SIG-M5 treated with dmso at 0.1 percent for 504 hours (cell line): ENCODE data around the gene CELA3A.
"Not testable (repeated sequence)": the region's sequence is repeated elsewhere in the genome, so short reads cannot be mapped to it uniquely, and the experiment has no call there.

Source experiments
- DNase-seq: peaks from one replicate; lab custom pipeline; 2025; ENCODE audit not compliant: unreplicated experiment; lab: John Stamatoyannopoulos, UW

Gene CELA3A

DNA sequence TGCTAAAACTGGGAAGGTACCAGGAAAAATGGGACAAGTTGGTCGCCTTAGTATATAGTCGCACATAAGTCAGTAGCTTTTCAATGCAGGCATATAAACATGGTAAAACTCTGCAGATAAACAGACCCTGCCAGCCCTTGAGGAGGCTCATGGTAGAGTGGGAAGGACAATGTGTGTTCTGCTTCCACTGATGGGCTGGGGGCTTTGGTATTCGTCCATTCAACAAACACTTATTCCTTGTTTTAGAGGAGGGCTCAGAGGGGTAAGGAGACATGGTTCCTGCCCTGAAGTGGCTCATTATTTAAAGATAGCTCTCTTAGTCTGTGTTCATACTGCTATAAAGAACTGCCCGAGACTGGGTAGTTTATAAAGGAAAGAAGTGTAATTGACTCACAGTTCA lies 11.3 kb downstream of the CELA3A start:
- DNase-seq = not testable (repeated sequence)

DNA sequence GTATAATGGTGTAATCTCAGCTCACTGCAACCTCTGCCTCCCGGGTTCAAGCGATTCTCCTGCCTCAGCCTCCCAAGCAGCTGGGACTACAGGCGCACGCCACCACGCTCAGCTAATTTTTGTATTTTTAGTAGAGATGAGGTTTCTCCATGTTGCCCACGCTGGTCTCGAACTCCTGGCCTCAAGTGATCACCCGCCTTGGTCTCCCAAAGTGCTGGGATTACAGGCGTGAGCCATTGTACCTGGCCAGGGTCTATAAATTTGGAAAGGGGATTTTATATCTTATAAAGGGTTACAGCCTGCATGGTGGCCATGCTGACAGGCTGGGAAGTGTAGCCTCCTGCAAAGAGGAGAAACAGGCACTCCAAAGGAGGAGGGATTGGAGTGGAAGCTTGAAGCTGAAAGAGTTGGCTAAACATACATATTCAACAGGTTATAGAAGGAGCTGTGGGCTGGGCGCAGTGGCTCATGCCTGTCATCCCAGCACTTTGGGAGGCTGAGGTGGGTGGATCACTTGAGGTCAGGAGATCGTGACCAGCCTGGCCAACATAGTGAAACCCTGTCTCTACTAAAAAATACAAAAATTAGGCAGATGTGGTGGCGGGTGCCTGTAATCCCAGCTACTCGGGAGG lies 13.2 kb downstream of the CELA3A start:
- not testable (repeated sequence) for DNase-seq

DNA sequence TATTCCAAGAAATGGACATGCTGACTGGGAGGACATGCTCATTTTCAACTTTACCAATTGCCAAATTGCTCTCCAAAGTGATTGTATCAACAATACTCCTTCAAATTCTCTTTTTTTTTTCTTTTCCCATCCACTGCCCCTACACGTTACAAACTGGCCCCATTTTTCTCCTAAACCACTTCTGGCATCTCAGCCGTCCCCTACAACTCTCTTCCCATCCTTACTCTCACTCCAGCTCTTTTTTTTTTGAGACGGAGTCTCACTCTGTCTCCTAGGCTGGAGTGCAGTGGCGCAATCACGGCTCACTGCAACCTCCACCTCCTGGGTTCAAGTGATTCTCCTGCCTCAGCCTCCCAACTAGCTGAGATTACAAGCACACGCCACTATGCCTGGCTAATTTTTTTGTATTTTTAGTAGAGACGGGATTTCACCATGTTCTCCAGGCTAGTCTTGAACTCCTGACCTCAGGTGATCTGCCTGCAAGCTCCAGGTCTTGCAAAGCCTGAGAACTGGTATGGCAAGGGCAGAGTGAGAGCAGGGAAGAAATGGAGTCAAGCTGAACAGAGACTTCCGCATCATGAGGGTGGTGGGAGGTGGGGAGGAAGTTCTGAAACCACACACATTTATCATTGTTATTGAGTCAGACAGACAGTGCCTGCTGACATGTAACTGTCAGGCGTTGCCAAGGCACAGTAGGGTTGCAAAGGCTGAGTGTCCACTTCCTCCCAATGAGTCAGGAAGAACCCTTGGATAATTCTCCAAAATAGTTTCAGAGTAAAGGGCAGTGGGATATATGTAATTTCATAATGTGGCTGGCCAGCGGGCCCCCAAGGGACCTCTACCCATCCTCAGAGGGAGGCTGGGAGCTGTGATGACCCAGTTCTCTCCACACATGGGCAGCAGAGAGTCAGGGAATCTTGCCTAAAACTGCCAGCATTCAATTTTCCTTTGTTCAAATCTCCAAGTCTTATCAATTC lies 17.4 kb downstream of the CELA3A start:
- DNase-seq = peak; percentile 89

DNA sequence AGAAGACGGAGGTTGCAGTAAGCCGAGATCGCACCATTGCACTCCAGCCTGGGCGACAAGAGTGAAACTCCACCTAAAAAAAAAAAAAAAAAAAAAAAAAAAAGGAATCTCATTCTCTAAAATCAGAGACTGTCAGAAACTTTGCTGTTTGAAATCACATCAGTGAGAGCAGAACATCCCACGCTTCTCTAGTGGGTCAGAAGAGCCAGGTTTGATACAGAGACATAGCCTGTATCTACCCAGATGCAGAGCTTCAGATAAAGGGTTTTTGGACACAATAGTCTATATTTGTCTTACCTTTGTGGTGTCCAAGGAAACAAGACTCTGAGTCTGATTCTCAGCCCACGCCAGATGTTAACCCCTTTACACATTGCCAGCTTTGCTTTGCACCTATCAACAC lies 19.6 kb downstream of the CELA3A start:
- no peak for DNase-seq

DNA sequence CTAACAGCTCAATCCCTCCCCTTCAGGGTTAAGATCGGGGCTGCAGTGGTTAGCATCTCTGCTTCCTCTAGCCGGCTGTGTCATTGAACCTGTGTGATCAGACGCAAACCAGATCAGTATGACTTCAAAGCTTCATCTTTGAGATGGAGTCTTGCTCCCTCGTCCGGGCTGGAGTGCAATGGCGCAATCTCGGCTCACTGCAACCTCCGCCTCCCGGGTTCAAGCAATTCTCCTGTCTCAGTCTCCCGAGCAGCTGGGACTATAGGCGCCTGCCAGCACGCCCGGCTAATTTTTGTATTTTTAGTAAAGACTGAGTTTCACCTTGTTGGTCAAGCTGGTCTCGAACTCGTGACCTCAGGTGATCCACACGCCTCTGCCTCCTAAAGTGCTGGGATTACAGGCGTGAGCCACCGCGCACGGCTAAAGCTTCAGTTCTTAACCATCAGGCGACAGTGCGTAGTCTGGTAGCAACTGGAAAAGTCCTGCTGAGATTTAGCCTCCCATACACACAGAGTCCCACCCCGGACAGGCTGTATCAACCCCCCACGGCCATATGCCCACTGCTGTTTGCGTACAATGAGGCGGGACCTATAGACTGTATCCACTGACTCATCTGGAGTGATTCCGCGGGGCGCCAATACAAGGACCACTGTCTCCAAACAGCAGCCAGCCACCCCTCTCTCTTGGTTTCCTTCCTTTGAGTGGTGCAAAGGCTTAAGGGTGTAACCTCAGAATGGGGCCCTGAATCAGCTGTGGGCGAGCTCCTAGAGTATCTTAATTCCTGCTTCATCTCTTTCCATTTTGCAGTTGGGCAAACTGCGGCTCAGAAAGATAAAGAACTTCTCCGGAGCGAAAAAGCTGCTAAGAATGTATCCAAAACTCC lies 23.3 kb downstream of the CELA3A start:
- peak; percentile 90 for DNase-seq

- peak; percentile 90 for DNase-seq
These were observed 24.1 kb downstream of the CELA3A start for GRCh38 chr1:22025368-22026155.

GRCh38 chr1:22026924-22027289 lies 25.4 kb downstream of the CELA3A start:
- no peak for DNase-seq

DNA sequence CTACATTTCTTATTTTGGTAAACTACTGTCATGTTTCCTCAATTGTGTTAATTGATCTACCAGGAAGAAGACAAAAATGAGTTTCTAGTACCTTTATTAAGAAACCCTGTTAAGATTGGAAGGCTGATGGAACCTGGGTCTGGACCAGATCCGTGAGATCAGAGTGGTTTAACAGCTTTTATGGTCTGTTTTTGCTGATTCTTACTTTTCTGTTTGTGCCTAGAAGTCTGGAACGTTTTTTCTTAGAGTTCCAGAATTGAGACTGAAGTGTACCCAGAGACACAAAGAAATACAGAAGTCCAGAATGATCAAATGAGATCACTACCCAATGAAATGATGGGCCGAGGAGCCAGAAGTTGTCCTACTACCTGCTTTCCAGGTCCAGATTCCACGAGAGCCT lies 28.6 kb downstream of the CELA3A start:
- no peak for DNase-seq

GRCh38 chr1:22030473-22030872 lies 29.0 kb downstream of the CELA3A start:
- DNase-seq = no peak

- no peak for DNase-seq
These were observed 29.9 kb downstream of the CELA3A start for GRCh38 chr1:22031214-22031962.

GRCh38 chr1:22034834-22035233 lies 33.4 kb downstream of the CELA3A start:
- DNase-seq = not testable (repeated sequence)

- DNase-seq = no peak
These were observed 36.1 kb downstream of the CELA3A start for GRCh38 chr1:22037520-22037919.

DNA sequence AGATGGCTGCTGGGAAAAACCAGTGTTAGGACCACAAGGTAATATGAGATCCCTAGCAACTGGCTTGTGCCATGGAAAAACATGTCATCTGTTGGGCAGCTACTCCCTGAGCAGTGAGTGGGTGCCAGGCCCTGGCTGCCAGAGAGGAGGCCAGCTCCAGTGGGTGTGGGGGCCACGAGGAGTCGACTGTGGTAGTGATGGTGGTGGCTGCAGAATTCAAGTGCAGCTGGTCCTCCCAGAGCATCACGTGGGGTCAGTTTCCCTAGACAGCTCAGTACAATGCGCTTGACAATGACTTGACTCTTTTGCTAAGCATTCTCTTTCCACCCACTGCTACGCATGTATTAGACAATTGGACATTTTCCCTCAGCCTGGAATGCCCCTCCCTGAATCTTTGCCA lies 36.6 kb downstream of the CELA3A start:
- no peak for DNase-seq

GRCh38 chr1:22039594-22040285 lies 38.3 kb downstream of the CELA3A start:
- DNase-seq = peak; percentile 94

DNA sequence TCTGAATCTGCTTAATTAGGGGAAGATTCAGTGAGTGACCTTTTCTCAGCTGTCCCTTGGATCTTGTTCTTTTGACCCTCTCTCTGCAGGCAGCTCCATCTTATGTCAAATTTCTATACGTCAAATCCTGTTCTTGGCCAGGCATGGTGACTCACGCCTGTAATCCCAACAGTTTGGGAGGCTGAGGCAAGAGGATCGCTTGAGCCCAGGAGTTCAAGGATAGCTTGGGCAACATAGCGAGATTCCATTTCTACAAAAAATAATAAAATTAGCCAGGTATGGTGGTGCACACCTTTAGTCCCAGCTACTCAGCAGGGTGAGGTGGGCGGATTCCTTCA lies 38.8 kb downstream of the CELA3A start:
- DNase-seq = no peak

- no peak for DNase-seq
These were observed 40.0 kb downstream of the CELA3A start for GRCh38 chr1:22041505-22041904.

DNA sequence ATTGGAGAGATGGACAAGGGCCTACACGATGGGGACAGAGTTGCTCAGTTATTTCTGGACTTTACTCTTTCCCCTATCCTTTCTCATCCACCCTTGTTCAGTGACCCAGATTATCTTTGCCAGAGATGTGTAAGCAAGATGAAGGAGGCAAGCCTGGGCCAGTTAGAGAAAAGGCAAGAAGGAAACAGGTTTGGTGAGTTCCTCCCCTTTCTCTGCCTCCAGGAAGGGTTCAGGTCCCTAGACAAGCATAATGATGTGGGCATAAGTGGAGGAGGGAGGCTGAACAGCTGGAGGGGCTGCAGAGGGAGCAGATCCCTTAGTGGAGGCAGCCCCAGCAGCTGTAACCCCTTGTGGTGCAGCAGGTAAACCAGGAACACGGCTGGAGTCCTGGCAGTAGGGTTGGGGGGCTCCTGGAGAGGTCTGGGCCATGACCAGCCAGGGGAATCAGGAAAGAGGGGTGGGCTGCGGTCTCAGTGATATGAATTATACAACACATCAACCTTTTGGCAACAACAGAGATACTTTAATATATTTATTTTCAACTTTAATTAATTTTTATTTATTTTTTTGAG lies 41.8 kb downstream of the CELA3A start:
- DNase-seq = peak; percentile 11

DNA sequence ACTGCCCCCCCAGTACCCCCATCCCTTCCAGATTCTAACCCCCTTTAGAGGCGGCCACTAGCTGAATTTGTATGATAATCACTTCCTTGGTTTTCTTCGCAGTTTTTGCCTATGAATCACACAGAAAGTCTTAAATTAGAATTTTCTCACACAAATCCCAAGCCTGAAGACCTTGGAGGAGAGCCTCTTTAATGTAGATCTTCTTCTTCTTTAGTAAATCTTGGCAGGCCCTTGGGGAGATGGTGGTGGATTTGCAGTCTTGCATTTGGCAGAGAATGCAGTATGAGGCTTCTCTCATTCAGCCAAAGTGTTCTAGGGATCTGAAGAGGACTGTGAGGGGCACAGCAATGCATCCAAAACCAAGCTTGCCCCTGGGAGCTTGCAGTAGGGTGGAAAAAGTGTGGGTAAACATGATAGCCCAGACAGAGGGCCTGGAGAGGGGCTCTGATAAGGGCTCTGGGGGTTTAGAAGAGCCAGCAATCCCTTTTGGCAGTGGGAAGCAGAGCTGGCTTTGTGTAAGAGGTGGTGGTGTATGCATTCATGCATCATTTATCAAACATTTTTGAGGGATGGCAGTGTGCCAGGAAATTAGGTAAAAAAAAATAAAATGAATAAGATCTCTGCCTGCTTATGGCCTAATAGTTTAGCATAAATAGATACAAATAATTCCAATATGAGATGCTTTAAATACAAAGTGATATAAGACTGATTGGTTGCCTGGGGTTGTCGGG lies 43.4 kb downstream of the CELA3A start:
- no peak for DNase-seq
